A673 (cell line): ENCODE measurements around the gene SEC31B.

Experiments
- EZH2 ChIP-seq: fragments of 200-600 bp; sonication (generic); IDR thresholded peaks from 2 replicates; pipeline ENCODE4 v1.6.1; 2017; ENCODE audit warnings: borderline replicate concordance, low read depth, mild to moderate bottlenecking, mixed read lengths, antibody characterized with exemption, low read length; ENCODE audit not compliant: poor library complexity, severe bottlenecking
- TF ChIP-seq, protein P1 (sequence below): fragments of 300-800, 200-600 bp; sonication (generic); conservative IDR thresholded peaks from 2 replicates; pipeline ENCODE4 v1.5.1; 2017; ENCODE audit warnings: low read depth, mild to moderate bottlenecking, antibody characterized with exemption, low read length, moderate library complexity, mixed read lengths

- no peak for TF ChIP-seq EZH2
- TF ChIP-seq, protein P1, sequence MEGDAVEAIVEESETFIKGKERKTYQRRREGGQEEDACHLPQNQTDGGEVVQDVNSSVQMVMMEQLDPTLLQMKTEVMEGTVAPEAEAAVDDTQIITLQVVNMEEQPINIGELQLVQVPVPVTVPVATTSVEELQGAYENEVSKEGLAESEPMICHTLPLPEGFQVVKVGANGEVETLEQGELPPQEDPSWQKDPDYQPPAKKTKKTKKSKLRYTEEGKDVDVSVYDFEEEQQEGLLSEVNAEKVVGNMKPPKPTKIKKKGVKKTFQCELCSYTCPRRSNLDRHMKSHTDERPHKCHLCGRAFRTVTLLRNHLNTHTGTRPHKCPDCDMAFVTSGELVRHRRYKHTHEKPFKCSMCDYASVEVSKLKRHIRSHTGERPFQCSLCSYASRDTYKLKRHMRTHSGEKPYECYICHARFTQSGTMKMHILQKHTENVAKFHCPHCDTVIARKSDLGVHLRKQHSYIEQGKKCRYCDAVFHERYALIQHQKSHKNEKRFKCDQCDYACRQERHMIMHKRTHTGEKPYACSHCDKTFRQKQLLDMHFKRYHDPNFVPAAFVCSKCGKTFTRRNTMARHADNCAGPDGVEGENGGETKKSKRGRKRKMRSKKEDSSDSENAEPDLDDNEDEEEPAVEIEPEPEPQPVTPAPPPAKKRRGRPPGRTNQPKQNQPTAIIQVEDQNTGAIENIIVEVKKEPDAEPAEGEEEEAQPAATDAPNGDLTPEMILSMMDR = no peak
These were observed 77.1 kb downstream of the SEC31B start for GRCh38 chr10:100442548-100442947.
